Activated T-cell treated with anti-CD3 and anti-CD28 coated beads, Interleukin-2, amount 50 U/mL, for 24 hours (primary cell): ENCODE data around the gene SLC22A3.
"Not testable (repeated sequence)": the region's sequence is repeated elsewhere in the genome, so short reads cannot be mapped to it uniquely, and the experiment has no call there.

ENCODE experiments used
- DNase-seq: peaks from one replicate; pipeline ENCODE4 v3.0.0-alpha.2; 2020
- H3K27ac Mint-ChIP-seq: 2 replicates; pipeline ENCODE4 v1.8.0; 2020; ENCODE audit warnings: mild to moderate bottlenecking, mixed read lengths
- H3K27me3 Mint-ChIP-seq: 2 replicates; pipeline ENCODE4 v1.8.0; 2020; ENCODE audit warnings: mixed read lengths
- H3K36me3 Mint-ChIP-seq: 2 replicates; pipeline ENCODE4 v1.8.0; 2020; ENCODE audit warnings: low read depth, mixed read lengths
- H3K4me1 Mint-ChIP-seq: 2 replicates; pipeline ENCODE4 v1.8.0; 2020; ENCODE audit warnings: low read depth, mixed read lengths
- H3K4me3 Mint-ChIP-seq: 2 replicates; pipeline ENCODE4 v1.8.0; 2020; ENCODE audit warnings: mild to moderate bottlenecking, moderate library complexity, mixed read lengths
- H3K9me3 Mint-ChIP-seq: 2 replicates; pipeline ENCODE4 v1.8.0; 2020; ENCODE audit warnings: mixed read lengths

SLC22A3 gene

GRCh38 chr6:160477072-160477471 lies 128.9 kb downstream of the SLC22A3 start:
- H3K27me3 Mint-ChIP-seq, H3K27ac Mint-ChIP-seq, H3K4me3 Mint-ChIP-seq, H3K4me1 Mint-ChIP-seq, DNase-seq: not testable (repeated sequence)
- peaks cover 22% of the 10 kb centered on the region for H3K36me3 Mint-ChIP-seq
- H3K9me3 Mint-ChIP-seq: peaks cover 13% of the 10 kb centered on the region

DNA sequence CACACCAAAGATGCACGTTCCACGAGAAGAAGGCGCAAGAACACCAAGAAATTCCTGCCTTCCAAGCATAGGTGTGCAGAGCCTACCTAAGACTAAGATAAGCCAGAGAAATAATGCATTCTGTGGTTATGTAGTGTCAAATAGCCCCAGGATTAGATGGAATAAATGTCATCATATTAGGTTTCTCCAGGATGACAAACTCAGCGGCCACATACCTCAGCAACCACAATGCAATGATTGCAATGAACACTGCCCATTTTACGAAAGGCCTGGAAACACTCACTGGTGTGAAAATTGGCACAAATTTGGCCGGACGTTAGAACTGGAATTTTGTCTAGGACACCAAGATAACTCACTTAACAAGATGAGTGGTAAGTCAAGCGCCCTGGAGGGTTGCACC lies 129.7 kb downstream of the SLC22A3 start:
- Mint-ChIP-seq H3K4me1 (peaks cover 8% of the 10 kb centered on the region), H3K27ac (no peak overlapping the region), H3K4me3 (no peak overlapping the region), H3K27me3 (peaks cover 2% of the 10 kb centered on the region), H3K36me3 (peaks cover 30% of the 10 kb centered on the region), H3K9me3 (peaks cover 15% of the 10 kb centered on the region)
- DNase-seq: no peak

DNA sequence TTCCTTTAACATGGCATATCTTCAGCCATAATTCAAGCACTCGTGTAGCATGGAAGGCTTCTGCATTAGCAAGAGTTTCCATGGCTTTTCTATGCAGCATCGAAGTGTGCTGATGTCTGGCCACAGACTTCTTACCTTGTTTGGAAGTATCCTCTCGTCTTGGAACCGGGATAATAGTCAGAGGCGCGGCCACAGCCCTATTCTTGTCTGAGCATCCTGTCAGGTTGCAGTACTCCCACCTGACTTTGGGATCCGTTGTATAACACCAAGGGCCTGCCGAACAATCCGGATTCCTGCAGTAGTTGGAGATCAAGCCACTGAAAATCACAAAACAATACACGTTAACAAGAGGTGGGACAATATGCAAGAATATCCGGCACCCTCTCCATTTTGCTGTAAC lies 138.9 kb downstream of the SLC22A3 start:
- Mint-ChIP-seq H3K27ac (no peak overlapping the region), H3K27me3 (no peaks in the 10 kb centered on the region), H3K36me3 (peaks cover 39% of the 10 kb centered on the region), H3K4me3 (no peak overlapping the region), H3K9me3 (peaks cover 2% of the 10 kb centered on the region), H3K4me1 (no peaks in the 10 kb centered on the region)
- no peak for DNase-seq

- no peak for DNase-seq
- Mint-ChIP-seq H3K36me3 (peaks cover 29% of the 10 kb centered on the region), H3K4me3 (no peak overlapping the region), H3K27me3 (no peaks in the 10 kb centered on the region), H3K27ac (no peak overlapping the region), H3K9me3 (no peaks in the 10 kb centered on the region), H3K4me1 (no peaks in the 10 kb centered on the region)
These were observed 140.9 kb downstream of the SLC22A3 start for GRCh38 chr6:160489091-160489490.

DNA sequence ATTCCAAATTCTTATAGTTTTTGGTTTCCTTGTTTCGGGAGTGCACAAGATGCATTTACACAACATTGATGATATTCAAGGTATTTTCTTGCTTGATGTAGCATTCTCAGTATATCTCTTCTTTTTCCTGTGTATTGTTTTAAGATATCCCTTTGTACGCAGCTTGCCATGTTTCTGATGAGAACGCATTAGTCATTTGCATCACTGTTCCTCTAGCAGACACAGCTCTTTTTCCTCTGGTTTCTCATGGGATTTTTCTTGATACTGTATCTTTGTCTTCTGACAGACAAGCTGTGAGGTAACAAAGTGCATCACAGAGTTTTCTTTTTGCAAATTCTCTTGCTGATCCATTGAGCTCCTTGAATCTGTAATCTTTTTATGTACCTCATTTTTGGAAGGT lies 146.4 kb downstream of the SLC22A3 start:
- Mint-ChIP-seq H3K27me3 (no peaks in the 10 kb centered on the region), H3K27ac (no peak overlapping the region), H3K4me1 (no peaks in the 10 kb centered on the region), H3K9me3 (no peaks in the 10 kb centered on the region), H3K36me3 (peaks cover 27% of the 10 kb centered on the region), H3K4me3 (no peak overlapping the region)
- DNase-seq: no peak

DNA sequence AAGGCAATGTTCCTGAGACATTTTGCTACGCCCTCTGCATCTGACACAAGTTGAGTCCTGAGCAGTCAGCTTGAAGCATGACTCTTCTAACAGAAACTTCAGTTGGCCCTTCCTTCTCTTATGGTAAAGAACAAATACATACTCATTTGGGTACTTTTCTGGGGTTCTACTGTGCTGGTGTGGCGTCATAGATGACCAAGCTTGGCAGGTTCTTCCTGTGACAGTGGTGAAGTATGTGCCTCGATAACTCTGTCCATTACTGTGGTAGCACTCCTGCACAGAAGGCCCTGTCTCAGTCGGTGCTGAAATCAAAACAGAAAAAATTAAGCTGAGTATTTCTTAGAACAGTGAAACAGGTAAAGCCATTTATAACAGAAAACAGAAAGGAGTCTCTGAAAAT lies 152.5 kb downstream of the SLC22A3 start:
- DNase-seq: no peak
- no peaks in the 10 kb centered on the region for H3K4me1 Mint-ChIP-seq
- H3K27me3 Mint-ChIP-seq: no peaks in the 10 kb centered on the region
- no peak overlapping the region for H3K27ac Mint-ChIP-seq
- H3K36me3 Mint-ChIP-seq: peaks cover 16% of the 10 kb centered on the region
- H3K4me3 Mint-ChIP-seq: no peak overlapping the region
- H3K9me3 Mint-ChIP-seq: no peaks in the 10 kb centered on the region
